Measurements from ENCODE around the gene PRKG2.

Gene PRKG2

DNA sequence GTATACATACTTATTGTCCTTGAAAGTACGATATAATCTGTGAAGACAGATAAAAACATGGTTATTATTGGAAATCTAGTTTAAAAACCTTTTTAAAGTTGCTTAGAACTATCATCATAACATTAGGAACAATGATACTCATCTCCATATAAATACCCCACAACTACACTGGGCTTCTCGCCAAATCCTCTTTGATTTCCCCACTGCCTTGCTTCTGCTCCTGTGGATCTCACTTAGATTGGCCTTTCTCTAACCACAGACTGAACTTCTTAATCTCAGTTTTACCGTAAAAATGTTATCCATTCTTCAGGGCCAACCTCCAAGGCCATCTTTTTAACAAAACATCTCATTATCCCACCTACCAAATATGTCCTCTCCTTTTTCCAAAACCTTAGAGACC lies 77.6 kb downstream of the PRKG2 start:
- no peak overlapping the region for H3K4me3 Mint-ChIP-seq
- DNase-seq (ENCODE audit: low spot score in 2 of 2) (no peak), ATAC-seq (replicated peaks; ENCODE audit: extremely low read depth, poor library complexity, severe bottlenecking) (no peak)
- no peaks in the 10 kb centered on the region for H3K4me1 Mint-ChIP-seq
- H3K36me3 Mint-ChIP-seq (ENCODE audit: insufficient read depth) = peaks cover 2% of the 10 kb centered on the region
- no peaks in the 10 kb centered on the region for H3K27me3 Mint-ChIP-seq
- no peaks in the 10 kb centered on the region for H3K9me3 Mint-ChIP-seq
- no peak overlapping the region for H3K27ac Mint-ChIP-seq (ENCODE audit: low read depth)

DNA sequence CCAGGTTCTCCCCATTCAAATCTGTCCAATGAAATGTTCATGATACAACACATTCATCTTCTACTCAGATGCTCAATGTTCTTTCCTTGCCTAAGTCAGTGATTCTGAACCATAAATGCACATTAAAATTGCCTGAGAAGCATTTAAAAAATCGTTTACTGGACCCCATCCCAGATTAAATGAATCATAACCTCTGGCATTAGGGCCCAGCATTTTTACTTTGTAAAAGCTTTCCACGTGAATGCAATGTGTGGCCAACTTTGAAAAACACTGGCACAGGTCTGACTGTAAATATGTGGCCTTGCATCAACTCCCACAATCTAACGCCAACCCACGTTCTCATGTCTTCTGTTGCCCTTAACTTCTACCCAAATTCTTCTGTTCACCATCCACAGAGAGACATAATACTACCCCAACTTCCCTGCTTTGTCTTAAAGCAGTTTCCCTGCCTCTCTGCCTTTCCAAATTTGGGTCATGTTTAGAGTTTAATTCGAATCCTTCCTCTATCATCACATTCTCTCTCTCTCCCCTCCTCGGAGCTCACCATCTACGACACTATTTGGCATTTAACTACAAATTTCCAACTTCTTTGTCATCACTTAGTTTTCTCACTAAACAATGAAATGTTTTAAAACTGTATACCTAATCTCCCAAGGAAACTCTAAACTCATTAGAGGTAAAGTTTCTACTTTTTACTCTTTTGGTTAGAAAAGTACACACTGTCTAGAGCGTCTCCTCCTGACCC lies 78.7 kb downstream of the PRKG2 start:
- Mint-ChIP-seq H3K27me3 (no peaks in the 10 kb centered on the region), H3K9me3 (no peaks in the 10 kb centered on the region), H3K4me1 (no peaks in the 10 kb centered on the region), H3K4me3 (no peak overlapping the region), H3K27ac (ENCODE audit: low read depth) (no peak overlapping the region), H3K36me3 (ENCODE audit: insufficient read depth) (peaks cover 2% of the 10 kb centered on the region)
- DNase-seq (ENCODE audit: low spot score in 2 of 2) = no peak
- ATAC-seq (replicated peaks; ENCODE audit: extremely low read depth, poor library complexity, severe bottlenecking) = no peak

DNA sequence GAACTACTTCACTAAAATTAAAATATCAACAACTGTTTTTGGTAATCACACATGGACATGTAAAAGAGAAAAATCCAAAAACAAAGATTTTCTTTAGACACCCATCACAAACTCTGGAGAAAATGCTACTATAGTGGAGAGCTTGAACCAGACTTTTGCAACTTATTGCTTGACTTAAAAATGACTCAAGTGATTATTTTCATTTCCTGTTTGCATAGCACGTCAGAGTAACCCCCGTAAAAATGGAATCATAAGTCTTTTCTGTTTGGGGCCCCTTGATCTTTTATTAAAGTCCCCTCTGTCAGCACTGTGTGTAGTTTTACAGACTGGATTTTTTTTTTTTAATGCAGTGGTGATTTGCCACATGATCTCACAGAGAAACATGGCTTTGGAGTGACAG lies 79.5 kb downstream of the PRKG2 start:
- no peaks in the 10 kb centered on the region for H3K4me1 Mint-ChIP-seq
- no peaks in the 10 kb centered on the region for H3K27me3 Mint-ChIP-seq
- H3K36me3 Mint-ChIP-seq (ENCODE audit: insufficient read depth) = peaks cover 2% of the 10 kb centered on the region
- H3K4me3 Mint-ChIP-seq = no peak overlapping the region
- H3K27ac Mint-ChIP-seq (ENCODE audit: low read depth) = no peak overlapping the region
- DNase-seq (ENCODE audit: low spot score in 2 of 2) (no peak), ATAC-seq (replicated peaks; ENCODE audit: extremely low read depth, poor library complexity, severe bottlenecking) (no peak)
- no peaks in the 10 kb centered on the region for H3K9me3 Mint-ChIP-seq

DNA sequence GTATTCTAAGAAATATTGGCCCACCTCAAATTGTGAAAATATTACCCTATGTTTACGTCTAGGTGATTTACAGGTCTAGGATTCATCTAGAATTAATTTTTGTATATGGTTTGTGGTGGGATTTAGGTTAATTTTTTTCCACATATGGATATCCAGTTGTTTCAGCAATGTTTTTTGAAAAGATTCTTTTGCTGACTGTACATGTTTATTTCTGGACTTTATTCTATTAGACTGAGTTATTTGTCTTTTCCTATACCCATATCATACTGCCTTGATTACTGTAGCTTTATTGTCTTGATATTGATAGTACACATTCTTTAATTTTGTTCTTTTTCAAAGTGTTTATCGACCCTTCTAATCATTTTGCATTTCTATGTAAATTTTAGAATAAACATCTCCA lies 83.5 kb downstream of the PRKG2 start:
- no peaks in the 10 kb centered on the region for H3K9me3 Mint-ChIP-seq

DNA sequence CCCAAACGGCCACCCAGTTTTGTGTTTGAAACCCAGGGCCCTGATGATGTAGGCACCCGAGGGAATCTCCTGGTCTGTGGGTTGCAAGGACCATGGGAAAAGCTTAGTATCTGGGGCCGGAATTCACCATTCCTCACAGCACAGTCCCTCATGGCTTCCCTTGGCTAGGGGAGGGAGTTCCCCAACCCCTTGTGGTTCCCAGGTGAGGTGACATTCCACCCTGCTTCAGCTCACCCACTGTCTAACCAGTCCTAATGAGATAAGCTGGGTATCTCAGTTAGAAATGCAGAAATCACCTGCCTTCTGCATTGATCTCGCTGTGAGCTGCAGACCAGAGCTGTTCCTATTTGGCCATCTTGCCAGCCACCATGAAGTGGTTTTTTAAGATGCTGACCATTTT lies 84.0 kb downstream of the PRKG2 start:
- Mint-ChIP-seq H3K4me1 (no peaks in the 10 kb centered on the region), H3K9me3 (no peaks in the 10 kb centered on the region), H3K36me3 (ENCODE audit: insufficient read depth) (no peaks in the 10 kb centered on the region), H3K27me3 (no peaks in the 10 kb centered on the region), H3K4me3 (no peak overlapping the region), H3K27ac (ENCODE audit: low read depth) (no peak overlapping the region)
- no peak for DNase-seq (ENCODE audit: low spot score in 2 of 2)
- no peak for ATAC-seq (replicated peaks; ENCODE audit: extremely low read depth, poor library complexity, severe bottlenecking)

More for the DNA sequence above, 83.5 kb downstream of the PRKG2 start:
- no peaks in the 10 kb centered on the region for H3K4me1 Mint-ChIP-seq
- no peak overlapping the region for H3K27ac Mint-ChIP-seq (ENCODE audit: low read depth)
- no peak for DNase-seq (ENCODE audit: low spot score in 2 of 2)
- no peaks in the 10 kb centered on the region for H3K36me3 Mint-ChIP-seq (ENCODE audit: insufficient read depth)
- no peaks in the 10 kb centered on the region for H3K27me3 Mint-ChIP-seq
- H3K4me3 Mint-ChIP-seq = no peak overlapping the region
- no peak for ATAC-seq (replicated peaks; ENCODE audit: extremely low read depth, poor library complexity, severe bottlenecking)

DNA sequence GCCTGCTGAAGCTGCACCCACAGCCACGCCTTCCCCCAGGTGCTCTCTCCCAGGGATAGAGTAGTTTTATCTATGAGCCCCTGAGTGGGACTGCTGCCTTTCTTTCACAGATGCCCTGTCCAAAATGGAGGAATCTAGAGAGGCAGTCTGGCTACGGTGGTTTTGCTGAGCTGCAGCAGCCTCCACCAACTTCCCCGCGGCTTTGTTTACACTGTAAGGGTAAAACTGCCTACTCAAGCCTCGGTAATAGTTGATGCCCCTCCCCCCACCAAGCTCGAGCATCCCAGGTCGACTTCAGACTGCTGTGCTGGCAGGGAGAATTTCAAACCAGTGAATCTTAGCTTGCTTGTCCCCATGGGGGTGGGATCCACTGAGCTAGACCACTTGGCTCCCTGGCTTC lies 84.5 kb downstream of the PRKG2 start:
- no peaks in the 10 kb centered on the region for H3K27me3 Mint-ChIP-seq
- H3K27ac Mint-ChIP-seq (ENCODE audit: low read depth) = no peak overlapping the region
- H3K9me3 Mint-ChIP-seq = no peaks in the 10 kb centered on the region
- ATAC-seq (replicated peaks; ENCODE audit: extremely low read depth, poor library complexity, severe bottlenecking) = no peak
- H3K4me1 Mint-ChIP-seq = no peaks in the 10 kb centered on the region
- DNase-seq (ENCODE audit: low spot score in 2 of 2) = no peak
- no peaks in the 10 kb centered on the region for H3K36me3 Mint-ChIP-seq (ENCODE audit: insufficient read depth)
- H3K4me3 Mint-ChIP-seq = no peak overlapping the region

DNA sequence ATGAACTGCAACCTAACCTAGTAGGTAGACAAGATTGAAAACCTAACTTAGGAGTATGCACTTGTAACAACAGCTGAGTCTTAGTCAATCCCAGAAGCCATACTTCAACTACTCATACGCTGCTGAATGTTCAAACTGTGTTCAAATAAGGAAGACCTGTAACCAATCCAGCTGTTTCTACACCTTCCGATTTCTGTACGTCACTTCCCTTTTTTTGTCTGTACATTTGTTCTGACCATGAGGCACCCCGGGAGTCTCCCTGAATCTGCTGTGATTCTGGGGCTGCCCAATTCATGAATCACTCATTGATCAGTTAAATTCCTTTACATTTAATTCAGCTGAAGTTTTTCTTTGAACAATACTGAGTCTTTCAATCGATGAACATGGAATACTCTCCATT lies 95.0 kb downstream of the PRKG2 start:
- no peaks in the 10 kb centered on the region for H3K4me1 Mint-ChIP-seq
- DNase-seq (ENCODE audit: low spot score in 2 of 2) = no peak
- no peaks in the 10 kb centered on the region for H3K27me3 Mint-ChIP-seq
- no peaks in the 10 kb centered on the region for H3K36me3 Mint-ChIP-seq (ENCODE audit: insufficient read depth)
- no peak overlapping the region for H3K27ac Mint-ChIP-seq (ENCODE audit: low read depth)
- H3K4me3 Mint-ChIP-seq = no peak overlapping the region
- no peak for ATAC-seq (replicated peaks; ENCODE audit: extremely low read depth, poor library complexity, severe bottlenecking)
- H3K9me3 Mint-ChIP-seq = no peaks in the 10 kb centered on the region

DNA sequence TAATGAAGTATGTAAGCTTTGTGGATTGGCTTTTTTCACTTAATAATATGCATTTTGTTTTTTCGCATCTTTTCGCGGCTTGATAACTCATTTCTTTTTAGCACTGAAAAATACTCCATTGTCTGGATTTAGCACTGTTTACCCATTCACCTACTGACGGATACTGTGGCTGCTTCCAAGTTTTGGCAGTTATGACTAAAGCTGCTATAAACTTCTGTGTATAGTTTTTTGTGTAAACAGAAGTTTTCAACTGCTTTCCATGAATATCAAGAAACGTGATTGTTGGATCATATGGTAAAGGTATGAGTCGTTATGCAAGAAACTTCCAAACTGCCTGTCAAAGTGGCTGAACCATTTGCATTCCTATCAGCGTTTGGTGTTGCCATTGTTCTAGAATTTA lies 96.9 kb downstream of the PRKG2 start:
- no peak for ATAC-seq (replicated peaks; ENCODE audit: extremely low read depth, poor library complexity, severe bottlenecking)
- H3K27me3 Mint-ChIP-seq = no peaks in the 10 kb centered on the region
- H3K36me3 Mint-ChIP-seq (ENCODE audit: insufficient read depth) = no peaks in the 10 kb centered on the region
- H3K4me3 Mint-ChIP-seq = no peak overlapping the region
- peaks cover 6% of the 10 kb centered on the region for H3K4me1 Mint-ChIP-seq
- H3K9me3 Mint-ChIP-seq = no peaks in the 10 kb centered on the region
- H3K27ac Mint-ChIP-seq (ENCODE audit: low read depth) = no peak overlapping the region
- no peak for DNase-seq (ENCODE audit: low spot score in 2 of 2)

DNA sequence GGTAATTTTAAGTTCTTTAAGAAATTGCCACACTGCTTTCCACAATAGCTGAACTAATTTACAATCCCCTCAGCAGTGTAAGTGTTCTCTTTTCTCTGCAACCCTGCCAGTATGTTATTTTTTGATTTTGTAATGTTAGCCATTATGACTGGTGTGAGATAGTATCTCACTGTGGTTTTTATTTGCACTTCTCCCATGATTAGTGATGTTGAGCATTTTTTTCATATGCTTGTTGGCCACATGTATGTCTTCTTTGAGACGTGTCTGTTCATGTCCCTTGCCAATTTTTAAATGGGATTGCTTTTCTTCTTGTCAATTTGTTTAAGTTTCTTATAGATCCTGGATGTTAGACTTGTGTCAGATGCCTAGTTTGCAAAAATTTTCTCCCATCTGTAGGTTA lies 98.5 kb downstream of the PRKG2 start:
- Mint-ChIP-seq H3K4me1 (peaks cover 6% of the 10 kb centered on the region), H3K4me3 (no peak overlapping the region), H3K36me3 (ENCODE audit: insufficient read depth) (no peaks in the 10 kb centered on the region), H3K27ac (ENCODE audit: low read depth) (no peak overlapping the region), H3K9me3 (no peaks in the 10 kb centered on the region), H3K27me3 (no peaks in the 10 kb centered on the region)
- DNase-seq (ENCODE audit: low spot score in 2 of 2) = no peak
- no peak for ATAC-seq (replicated peaks; ENCODE audit: extremely low read depth, poor library complexity, severe bottlenecking)

DNA sequence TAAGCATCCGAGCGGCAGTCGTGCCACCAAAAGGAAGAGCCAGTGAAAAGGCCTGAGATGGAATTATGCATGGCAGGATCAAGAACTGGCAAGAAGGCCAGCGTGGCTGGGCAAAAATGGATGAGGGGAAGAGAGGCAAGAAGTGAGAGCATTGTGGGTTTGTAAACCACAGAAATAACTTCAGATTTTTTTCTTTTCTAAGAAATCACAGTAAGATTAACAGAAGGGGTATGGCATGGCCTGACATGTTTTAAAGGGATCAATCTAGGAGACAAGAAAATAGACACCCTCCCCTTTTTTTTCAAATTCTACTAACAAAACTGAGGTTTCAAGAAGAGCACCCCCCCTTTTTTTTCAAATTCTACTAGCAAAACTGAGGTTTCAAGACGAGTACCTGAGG lies 102.0 kb downstream of the PRKG2 start:
- Mint-ChIP-seq H3K4me3 (no peak overlapping the region), H3K27ac (ENCODE audit: low read depth) (no peak overlapping the region), H3K9me3 (no peaks in the 10 kb centered on the region), H3K27me3 (no peaks in the 10 kb centered on the region), H3K4me1 (peaks cover 6% of the 10 kb centered on the region), H3K36me3 (ENCODE audit: insufficient read depth) (no peaks in the 10 kb centered on the region)
- DNase-seq (ENCODE audit: low spot score in 2 of 2) (no peak), ATAC-seq (replicated peaks; ENCODE audit: extremely low read depth, poor library complexity, severe bottlenecking) (no peak)

DNA sequence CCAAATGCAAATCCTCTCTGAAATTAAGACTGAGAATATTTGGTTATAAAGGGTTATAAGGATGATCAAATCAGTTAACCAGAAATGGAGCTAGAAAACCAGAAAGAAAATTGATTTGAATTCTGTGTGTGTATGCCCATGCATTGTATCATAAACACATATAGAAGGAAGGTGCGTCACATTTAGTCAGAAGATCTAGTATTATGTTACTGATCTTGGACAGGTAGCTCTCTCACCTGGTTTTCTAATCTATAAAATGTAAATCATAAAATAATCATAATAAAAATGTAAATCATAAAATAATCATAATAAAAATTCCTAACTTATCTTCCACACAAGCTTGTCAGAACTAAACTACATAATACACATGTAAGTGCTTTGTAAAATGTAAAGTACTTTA lies 105.7 kb downstream of the PRKG2 start:
- ATAC-seq (replicated peaks; ENCODE audit: extremely low read depth, poor library complexity, severe bottlenecking) (no peak), DNase-seq (ENCODE audit: low spot score in 2 of 2) (no peak)
- Mint-ChIP-seq H3K27ac (ENCODE audit: low read depth) (no peak overlapping the region), H3K27me3 (no peaks in the 10 kb centered on the region), H3K36me3 (ENCODE audit: insufficient read depth) (peaks cover 4% of the 10 kb centered on the region), H3K4me1 (peaks cover 6% of the 10 kb centered on the region), H3K4me3 (no peak overlapping the region), H3K9me3 (no peaks in the 10 kb centered on the region)

DNA sequence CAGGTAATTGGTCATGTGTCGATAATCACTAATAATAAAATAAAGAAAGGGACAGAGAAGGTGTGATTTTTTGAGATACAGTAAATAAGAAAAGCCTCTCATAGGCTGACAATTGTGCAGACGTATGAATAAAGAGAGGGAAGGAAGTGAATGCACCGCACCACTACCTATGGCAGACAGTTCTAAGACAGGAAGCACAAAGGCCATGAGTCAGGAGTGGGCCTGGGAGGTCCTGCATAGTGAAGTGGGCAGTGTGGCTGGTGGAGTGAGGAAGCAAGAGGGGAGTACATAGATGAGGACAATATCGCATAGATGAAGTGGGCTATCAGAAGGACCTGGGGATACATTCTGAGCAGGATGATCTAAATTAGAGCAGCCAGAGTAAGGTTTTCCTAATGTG lies 108.9 kb downstream of the PRKG2 start:
- H3K4me1 Mint-ChIP-seq = no peaks in the 10 kb centered on the region
- DNase-seq (ENCODE audit: low spot score in 2 of 2) (no peak), ATAC-seq (replicated peaks; ENCODE audit: extremely low read depth, poor library complexity, severe bottlenecking) (no peak)
- H3K27me3 Mint-ChIP-seq = no peaks in the 10 kb centered on the region
- no peaks in the 10 kb centered on the region for H3K9me3 Mint-ChIP-seq
- H3K4me3 Mint-ChIP-seq = no peak overlapping the region
- peaks cover 4% of the 10 kb centered on the region for H3K36me3 Mint-ChIP-seq (ENCODE audit: insufficient read depth)
- H3K27ac Mint-ChIP-seq (ENCODE audit: low read depth) = no peak overlapping the region

DNA sequence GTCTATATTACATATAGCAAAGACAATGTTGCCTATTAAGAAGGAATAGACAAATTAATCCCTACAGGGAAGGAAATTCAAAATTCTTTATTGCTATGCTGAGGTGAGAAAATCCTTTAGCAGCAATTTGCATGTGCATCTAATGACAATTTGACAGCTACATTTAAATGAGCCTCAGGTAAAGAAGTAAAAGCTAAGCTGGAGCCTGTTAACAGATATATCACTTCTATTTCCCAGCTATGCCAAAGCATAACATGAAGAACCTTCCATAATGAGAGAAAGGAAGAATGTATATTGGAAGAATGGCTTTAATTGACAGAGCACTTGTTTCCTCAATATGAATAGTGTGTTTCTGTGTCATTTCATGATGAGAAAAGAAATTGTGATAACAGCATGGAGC lies 112.9 kb downstream of the PRKG2 start:
- no peak for ATAC-seq (replicated peaks; ENCODE audit: extremely low read depth, poor library complexity, severe bottlenecking)
- H3K27me3 Mint-ChIP-seq = no peaks in the 10 kb centered on the region
- H3K36me3 Mint-ChIP-seq (ENCODE audit: insufficient read depth) = peaks cover 4% of the 10 kb centered on the region
- H3K4me3 Mint-ChIP-seq = no peak overlapping the region
- no peaks in the 10 kb centered on the region for H3K9me3 Mint-ChIP-seq
- no peak for DNase-seq (ENCODE audit: low spot score in 2 of 2)
- no peaks in the 10 kb centered on the region for H3K4me1 Mint-ChIP-seq
- no peak overlapping the region for H3K27ac Mint-ChIP-seq (ENCODE audit: low read depth)

DNA sequence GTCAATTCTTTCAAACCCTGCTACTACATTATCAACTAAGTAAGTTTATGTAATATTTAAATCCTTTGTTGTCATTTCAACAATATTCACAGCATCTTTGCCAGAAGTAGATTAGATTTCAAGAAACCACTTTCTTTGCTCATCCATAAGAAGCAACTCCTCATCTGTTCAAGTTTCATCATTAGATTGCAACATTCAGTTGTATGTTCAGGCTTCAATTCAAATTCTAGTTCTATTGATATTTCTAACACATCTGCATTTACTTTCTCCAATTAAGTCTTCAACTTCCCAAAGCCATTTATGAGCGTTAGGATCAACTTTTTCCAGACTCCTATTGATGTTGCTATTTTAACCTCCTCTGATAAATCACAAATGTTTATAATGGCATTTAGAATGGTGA lies 118.5 kb downstream of the PRKG2 start:
- H3K9me3 Mint-ChIP-seq = no peaks in the 10 kb centered on the region
- peaks cover 1% of the 10 kb centered on the region for H3K36me3 Mint-ChIP-seq (ENCODE audit: insufficient read depth)
- no peak overlapping the region for H3K4me3 Mint-ChIP-seq
- no peak overlapping the region for H3K27ac Mint-ChIP-seq (ENCODE audit: low read depth)
- DNase-seq (ENCODE audit: low spot score in 2 of 2) (no peak), ATAC-seq (replicated peaks; ENCODE audit: extremely low read depth, poor library complexity, severe bottlenecking) (no peak)
- H3K4me1 Mint-ChIP-seq = no peaks in the 10 kb centered on the region
- no peaks in the 10 kb centered on the region for H3K27me3 Mint-ChIP-seq

Measured in central memory CD8-positive, alpha-beta T cell (primary cell).